DMS153 treated with DMSO at 0.1 percent for 48 hours (cell line): ENCODE measurements around the gene TIMP3.

Source experiments
- DNase-seq: peaks from one replicate; lab custom pipeline; 2025; ENCODE audit not compliant: unreplicated experiment; lab: John Stamatoyannopoulos, UW

TIMP3 gene

GRCh38 chr22:32801537-32802236 is at the start of gene TIMP3:
TSS of gene TIMP3 (plus strand) at chr22:32801705. CDS start at chr22:32802002, 297 bp downstream.
- DNase-seq, result no peak

GRCh38 chr22:32752326-32752725 is 49.2 kb upstream of the TIMP3 start:
- DNase-seq, result no peak

- DNase-seq, result no peak
Observed at GRCh38 chr22:32752816-32753520, 48.5 kb upstream of the TIMP3 start.

- no peak for DNase-seq
Observed at GRCh38 chr22:32753591-32753990, 47.9 kb upstream of the TIMP3 start.

GRCh38 chr22:32754413-32755041 is 47.0 kb upstream of the TIMP3 start:
- DNase-seq, result no peak

- peak; percentile 10 for DNase-seq
Observed at GRCh38 chr22:32757086-32757762, 44.3 kb upstream of the TIMP3 start.

GRCh38 chr22:32758866-32759385 is 42.6 kb upstream of the TIMP3 start:
- DNase-seq, result no peak

GRCh38 chr22:32760396-32760795 is 41.1 kb upstream of the TIMP3 start:
- no peak for DNase-seq

- DNase-seq, result no peak
Observed at GRCh38 chr22:32760815-32761214, 40.7 kb upstream of the TIMP3 start.

- DNase-seq, result no peak
Observed at GRCh38 chr22:32761251-32761903, 40.1 kb upstream of the TIMP3 start.

- no peak for DNase-seq
Observed at GRCh38 chr22:32764330-32765131, 37.0 kb upstream of the TIMP3 start.

- DNase-seq, result no peak
Observed at GRCh38 chr22:32765132-32765618, 36.3 kb upstream of the TIMP3 start.

- DNase-seq, result no peak
Observed at GRCh38 chr22:32771756-32772155, 29.7 kb upstream of the TIMP3 start.

- DNase-seq, result no peak
Observed at GRCh38 chr22:32775957-32776356, 25.5 kb upstream of the TIMP3 start.

- no peak for DNase-seq
Observed at GRCh38 chr22:32776397-32776796, 25.1 kb upstream of the TIMP3 start.

- DNase-seq, result no peak
Observed at GRCh38 chr22:32776802-32777201, 24.7 kb upstream of the TIMP3 start.

GRCh38 chr22:32777987-32778386 is 23.5 kb upstream of the TIMP3 start:
- DNase-seq, result no peak

- no peak for DNase-seq
Observed at GRCh38 chr22:32780726-32781310, 20.7 kb upstream of the TIMP3 start.

GRCh38 chr22:32781695-32782094 is 19.8 kb upstream of the TIMP3 start:
- DNase-seq, result no peak
